EH (cell line): Measurements from ENCODE around the gene PDP2.
"Not testable (repeated sequence)": the region's sequence is repeated elsewhere in the genome, so short reads cannot be mapped to it uniquely, and the experiment has no call there.

ENCODE experiments used
- DNase-seq: peaks from one replicate; pipeline ENCODE4 v3.0.0-alpha.2; 2015; ENCODE audit warnings: low read depth

Gene PDP2

DNA sequence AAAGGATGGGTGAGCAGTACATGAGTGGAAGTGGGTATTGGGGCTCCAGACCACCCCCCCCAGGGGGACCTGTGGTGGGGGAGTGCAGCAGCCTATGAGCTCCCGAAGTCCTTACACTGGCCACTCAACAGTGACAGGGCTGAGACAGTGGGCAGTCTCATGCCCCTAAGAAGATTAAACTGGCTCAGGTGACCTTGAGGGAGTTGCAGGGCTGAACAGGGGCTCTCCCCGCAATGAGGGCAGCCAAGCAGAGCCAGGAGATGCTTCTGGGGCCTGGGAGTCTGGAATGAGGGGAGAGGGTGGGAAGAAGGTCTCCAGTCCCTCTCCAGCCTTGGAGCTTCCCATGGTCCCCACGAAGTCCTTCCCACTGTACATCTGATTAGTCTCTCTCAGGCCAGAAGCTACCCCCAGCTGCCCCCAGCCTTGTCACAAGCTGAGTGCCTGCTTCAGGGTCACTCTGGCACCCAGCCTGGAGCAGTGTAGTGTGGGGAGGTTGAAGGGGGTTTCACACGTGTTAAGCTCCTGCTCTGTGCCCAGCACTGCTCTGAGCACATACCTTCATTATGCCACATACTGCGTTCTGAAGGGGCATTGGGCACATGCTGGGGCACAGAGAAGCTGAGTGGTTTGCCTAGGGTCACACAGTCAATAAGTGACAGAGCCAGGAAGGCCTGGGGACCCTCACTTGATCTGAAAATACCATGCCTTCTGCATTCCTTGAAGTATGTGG, 39.4 kb downstream of the PDP2 start:
- DNase-seq, result no peak

DNA sequence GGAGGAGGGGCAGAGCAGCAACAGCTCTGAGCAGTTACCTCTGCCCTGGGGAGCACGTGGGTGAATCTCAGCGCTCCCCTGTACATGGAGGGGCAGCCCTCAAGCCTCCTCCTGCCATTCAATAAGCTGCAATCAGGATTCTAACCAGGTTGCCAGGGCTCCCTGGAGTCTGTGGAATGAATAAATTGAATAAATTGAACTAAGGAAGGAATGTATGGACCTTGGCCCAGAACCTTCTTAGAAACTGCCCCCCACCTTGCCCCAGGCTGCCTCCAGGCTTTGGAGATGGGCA, 39.9 kb downstream of the PDP2 start:
- no peak for DNase-seq

DNA sequence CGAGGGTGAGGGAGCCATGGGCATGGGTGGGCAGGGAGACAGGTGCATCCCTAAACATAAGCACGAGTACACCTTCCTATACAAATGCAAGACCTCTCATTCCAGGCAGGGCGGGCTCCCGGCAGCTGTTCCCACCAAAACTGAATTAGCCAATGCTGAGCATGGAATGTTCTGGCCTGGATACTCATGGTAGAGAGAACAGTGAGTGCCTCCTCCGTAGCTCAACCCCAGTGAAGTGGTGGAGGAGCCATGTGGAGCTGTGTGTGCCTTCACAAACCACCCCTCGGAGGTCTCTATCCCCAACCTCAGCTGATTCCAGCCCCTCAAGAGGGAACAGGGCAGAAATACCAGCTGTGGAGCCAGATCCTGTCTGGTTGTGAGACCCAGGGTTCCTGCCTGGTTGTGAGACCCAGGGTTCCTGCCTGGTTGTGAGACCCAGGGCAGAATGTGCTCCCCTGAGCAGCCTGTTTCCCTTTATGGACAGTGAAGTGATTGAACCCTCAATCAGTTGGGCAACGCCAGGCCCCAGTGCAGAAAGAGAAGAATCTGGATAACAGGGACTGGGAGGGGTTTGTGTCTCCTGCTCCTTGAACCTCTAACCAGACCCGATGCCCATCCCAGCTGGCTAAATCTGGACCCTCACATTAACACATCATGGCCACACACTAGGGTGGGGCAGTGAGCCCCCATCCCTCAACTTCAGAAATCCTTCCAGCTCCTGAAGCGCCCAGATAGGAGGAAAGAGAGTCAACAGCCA, 40.8 kb downstream of the PDP2 start:
- DNase-seq, result no peak

DNA sequence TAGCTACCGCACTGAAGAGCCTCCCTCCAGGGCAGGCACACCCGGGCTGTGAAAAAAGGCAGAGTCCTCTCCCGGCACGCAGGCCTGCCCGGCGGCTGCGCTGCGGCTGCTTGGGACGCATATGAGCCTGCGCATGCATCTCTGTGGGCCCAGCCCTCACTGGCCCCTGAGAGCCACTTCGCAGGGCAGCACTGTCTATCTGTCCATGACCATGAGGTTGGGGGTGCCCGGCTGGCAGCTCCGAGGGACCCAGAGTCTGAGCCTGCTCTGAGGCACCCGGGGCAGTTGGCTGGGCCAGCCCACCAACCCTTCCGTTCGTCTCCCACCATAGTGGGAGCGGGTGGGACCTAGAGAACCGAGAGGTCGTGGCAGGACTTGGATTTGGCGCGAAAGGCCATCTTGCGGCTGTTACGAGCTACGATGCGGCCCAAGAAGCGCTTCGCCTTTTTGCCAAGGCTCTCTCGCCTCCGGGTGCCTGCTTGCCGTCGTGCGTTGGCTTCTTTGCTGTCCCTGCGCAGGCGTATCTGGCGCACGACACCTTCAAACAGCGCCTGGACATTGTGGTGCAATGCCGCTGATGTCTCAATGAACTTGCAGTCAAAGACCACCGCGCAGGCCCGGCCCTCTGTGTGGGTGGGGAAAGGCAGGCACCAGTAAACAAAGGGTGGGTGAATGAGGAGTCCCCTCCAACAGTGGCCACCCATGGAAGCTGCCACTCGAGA, 41.6 kb downstream of the PDP2 start:
- DNase-seq, result no peak

DNA sequence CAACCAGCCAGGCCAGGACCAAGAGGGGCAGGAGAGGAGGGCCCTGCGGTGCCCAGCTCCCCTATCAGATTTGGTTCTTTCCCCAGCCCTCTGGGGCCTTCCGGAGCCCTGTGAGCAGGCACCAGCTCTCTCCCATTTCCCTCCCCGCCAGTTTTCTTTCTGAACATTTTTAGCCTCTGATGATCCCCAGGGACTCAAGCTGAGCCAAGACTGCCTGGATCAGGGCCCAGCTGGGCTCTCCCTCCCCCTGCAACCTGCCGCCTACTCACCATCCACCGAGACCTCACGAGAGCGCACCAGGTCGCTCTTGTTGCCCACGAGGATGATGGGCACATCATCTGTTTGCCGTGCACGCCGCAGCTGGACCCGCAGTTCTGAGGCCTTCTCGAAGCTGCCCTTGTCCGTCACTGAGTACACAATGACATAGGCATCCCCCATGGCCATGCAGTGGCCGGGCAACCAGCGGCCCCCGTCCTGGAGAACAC, 43.0 kb downstream of the PDP2 start:
- no peak for DNase-seq

DNA sequence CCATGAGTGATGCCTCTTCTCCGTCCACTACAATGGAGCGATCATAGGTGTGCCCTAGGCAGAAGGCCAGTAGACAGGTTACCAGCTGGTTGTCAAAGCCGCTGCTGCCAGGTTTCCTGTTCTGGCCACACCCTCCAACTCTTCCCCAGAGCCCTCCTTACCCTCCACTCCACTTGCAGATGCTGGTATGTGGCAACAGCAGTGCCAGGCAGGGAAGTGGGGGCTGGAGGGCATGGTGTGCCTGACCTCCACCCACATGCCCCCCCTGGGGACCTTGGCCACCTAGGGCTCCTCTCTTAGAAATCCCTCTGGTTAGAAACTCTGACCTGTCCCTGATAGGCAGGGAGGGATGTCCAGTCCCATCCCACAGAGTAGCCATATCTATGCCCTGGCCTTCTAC, 43.6 kb downstream of the PDP2 start:
- no peak for DNase-seq

DNA sequence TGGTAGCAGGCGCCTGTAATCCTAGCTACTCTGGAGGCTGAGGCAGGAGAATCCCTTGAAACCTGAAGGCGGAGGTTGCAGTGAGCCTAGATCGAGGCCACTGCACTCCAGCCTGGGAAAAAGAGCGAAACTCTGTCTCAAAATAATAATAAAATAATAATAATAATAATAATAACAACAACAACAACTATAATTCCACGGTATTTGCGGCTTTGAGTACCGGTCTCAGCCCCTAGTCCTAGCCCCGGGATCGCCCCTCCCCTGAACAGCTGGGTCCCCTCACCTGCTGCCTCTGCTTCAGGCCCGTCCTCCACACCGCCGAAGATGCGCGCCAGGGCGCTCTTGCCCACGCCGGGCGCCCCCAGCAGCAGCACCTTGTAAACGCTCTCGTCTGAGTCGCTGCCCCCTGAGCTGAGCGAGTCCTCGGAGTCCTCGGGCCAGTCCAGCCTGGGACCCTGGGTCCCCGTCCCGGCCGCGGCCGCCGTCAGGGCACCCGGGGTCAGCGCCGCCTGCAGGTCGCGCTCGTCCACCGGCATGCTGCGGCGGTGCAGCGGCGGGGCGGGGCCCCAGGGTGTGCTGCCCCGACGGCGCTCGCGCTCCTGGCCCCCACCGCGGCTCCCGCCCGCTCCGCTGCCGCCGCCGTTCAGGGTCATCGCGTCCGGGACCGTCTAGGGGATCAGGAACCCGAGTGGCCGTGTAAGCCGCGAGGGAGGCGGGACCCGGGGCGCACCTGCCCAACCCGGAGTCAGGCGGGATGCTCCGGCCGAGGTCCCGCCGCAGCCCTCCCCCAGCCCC, 44.4 kb downstream of the PDP2 start:
- peak; percentile 22 for DNase-seq

DNA sequence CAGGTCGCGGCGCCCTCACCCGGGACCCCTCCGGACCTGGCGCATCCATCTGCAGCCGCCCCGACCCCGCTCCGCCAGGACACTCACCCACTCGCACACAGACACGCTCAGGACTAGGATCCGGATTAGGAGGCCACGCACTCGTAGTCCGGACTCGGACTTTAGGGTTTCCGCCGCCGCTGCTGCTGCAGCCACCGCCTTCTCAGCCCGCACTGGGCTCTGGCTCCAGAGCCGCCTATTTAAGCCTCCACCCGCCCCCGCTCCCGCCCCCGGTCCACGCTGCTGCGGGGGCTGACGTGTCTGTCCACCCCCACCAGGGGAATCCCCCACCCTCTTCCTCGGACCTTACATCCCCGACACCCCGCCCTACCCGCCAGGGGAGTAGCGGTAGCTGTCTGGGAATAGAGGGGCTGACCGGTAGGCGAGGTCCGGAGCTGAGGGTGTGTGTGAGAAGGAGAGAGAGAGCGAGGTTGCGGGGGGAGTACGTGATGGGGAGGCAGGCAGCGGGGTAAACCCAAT, 45.1 kb downstream of the PDP2 start, which contains the start of gene RRAD:
Gene RRAD (minus strand): TSS at position 214 of the 519 bp plus-strand sequence. CDS start 356 bp downstream, outside the sequence.
- peak; percentile 36 for DNase-seq

DNA sequence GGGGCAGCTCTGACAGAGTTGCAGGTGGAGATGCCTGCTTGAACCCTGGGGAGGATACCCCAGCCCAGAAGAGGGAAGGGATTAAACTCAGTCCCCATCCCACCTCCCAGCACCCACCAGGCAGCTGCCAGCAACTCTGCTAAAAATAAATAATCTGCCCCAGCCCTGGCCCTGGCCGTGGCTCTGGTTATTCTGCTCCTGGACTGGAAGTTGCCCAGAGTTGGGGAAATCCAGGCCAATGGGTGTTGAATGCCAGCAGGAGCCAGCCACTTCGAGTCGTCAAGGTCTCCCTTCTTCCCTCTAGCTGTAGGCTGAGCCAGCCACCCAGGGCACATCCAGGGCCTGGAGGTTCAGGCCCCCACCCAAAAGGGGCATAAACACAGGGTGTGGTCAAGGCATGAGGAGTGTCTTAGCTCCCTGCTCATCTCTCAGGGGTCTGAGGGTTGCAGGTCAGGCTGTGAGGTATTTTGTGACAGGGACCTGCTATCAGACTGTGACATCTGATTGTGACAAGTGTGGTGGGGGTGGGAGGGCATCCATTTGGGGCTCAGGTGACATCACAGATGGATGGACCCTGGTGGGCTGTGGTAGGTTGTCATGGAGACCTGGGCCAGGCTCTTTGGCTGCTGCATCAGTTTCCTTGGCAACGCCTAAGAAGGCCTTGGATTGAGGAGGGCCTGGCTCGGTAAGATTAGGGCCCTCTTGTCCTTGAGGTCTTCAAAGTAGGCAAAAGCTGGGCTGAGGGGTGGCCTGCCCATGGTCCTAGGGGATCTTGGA, 46.0 kb downstream of the PDP2 start:
- DNase-seq, result peak; percentile 15

DNA sequence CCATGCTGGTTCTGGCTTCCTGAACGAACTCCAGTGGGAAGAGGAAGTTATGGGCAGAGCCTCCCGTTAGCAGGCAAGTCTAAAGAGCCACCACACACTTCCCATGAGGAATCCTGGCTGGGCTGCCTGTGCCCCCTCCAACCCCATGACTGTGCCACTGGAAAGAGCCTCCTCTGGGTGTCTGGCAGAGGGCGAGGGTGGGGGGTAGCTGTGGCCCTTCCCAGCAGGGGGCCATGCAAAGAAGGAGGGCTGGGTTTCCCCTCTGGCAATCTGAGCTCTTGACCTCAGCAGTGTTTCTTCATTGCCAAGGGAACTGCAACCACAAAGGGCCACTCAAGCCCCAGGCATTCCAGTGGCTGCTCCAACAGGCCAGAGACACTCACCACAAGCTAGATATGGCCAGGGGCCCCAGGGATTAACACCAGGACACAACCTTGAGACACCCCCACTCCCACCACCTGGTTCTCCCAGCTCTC, 46.7 kb downstream of the PDP2 start:
- DNase-seq, result peak; percentile 95

DNA sequence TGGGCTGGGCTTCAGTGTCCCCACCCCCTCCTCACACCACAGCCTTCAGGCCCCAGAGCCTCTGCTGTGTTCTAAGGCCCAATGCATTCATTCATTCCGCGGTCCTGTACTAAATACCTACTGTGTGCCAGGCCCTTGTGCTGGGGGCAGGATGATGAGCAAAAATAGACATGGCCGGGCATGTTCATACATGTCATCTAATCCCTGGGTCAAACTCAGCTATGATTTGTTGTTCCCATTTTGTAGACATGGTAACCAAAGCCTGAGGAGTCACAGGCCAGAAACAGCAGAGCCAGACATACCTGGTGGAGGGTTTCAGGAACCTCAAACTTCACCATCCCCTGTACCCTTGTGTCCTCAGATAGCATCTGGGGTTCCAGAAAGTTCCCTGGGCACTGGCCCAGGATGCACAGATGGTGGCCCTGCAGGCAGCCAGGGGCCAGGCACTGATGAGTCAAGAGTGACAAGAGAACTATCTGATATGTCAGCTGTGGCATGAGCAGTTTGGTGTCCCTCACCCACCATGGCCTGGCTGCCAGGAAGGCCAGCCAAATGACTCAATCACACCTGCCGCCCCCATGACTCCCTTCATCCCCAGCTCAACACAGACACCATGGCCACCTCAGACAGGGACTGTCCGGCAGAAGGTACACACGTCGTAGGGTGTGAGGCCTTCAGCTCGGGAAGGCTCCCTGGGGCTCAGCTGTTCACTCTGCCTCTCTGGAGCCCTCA, 47.8 kb downstream of the PDP2 start:
- DNase-seq, result peak; percentile 62

DNA sequence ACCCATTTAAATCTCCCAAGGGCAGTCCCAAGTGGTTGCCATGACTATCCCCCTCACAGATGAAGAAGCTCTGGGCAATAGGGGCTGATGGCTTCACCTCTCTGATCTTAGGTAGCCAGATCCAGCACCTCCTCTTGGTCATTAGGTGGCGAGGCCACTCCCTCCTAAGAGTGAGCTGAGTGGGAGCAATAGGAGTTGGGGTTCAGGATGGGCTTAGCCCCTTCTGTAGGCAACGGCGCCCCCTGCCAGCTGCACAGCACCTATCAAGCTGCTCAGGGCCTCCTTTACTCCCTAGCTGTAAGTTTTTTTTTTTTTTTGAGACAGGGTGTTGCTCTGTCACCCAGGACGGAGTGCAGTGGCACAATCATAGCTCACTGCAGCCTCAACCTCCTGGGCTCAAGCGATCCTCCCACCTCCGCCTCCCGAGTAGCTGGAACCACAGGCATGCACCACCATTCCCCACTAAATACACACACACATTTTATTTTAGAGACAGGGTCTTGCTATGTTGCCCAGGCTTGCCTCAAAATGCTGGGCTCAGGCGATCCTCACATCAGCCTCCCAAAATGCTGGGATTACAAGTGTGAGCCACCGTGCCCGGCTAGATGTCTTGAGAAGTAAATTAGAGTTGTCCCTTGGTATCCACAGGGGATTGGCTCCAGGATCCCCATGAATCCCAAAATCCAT, 48.5 kb downstream of the PDP2 start:
- DNase-seq, result peak; percentile 45

DNA sequence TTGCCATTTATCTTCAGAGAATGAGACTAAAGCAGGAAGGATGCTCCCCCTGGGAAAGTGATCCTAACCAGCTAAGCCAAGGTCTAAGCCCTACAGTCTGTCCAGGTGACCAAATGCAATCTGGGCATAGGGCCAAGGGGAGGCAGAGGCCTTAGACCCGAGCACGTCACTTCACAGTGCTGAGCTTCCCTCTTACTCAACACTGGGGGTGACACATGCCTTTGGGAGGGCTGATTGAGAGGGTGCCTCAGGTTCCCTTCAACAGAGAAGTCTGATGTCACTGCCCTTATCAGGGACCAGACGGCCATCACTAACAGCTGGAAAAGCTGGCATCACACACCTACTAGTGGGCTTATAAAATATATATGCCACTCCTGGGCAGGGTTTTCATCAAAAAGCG, 49.9 kb downstream of the PDP2 start:
- no peak for DNase-seq

DNA sequence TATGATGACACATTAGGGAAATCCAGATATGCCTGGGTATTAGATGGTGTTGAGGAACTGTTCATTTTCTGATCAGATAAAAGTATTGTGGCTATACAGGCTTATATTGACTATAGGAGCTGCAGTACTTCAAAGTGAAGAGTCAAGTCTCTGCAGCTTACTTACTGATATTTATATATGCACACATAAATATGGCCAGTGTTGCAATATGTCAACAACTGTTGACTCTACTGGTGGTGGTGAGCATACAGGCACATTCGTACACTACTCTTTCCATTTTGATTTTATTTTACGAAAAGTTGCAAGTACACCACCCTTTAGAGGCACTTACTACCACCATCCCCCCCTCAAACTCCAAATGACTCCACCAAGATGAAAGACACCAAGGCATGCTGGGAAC, 51.4 kb downstream of the PDP2 start:
- no peak for DNase-seq

DNA sequence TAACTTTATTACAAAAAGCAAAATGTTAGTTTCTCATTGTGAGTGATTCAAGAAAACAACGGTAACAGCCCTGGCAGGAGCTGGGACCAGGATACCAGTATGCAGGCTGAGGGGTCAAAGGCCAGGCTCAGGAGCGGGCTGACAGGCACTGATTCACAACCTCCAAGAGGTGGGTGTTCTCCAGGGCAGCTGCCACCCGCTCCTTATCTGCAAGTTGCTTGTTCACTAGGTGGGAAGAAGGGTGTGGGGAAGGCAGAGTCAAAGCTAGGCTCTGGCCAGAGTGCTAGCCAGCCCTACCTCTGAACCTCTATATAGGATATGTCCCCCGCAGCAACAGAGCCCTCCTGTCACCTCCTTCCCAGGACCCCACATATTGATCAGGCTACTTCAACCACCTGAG, 51.8 kb downstream of the PDP2 start:
- no peak for DNase-seq

DNA sequence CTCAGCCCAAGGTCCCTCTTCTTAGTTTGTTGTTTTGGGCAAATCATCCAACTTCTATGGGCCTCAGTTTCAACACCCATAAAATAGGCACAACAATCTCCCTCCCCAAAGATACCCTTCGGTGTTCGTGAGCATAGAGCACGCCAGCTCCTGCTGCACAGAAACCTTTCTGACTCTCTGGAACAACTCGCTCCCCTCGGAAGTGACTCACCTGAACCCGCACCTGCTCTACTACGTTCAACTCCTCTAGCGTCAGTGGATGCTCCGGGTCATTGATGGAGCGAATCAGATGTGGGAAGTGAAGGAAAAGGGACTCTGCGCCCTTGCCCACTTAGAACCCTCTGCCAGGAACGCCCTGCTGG, 53.4 kb downstream of the PDP2 start:
- no peak for DNase-seq

DNA sequence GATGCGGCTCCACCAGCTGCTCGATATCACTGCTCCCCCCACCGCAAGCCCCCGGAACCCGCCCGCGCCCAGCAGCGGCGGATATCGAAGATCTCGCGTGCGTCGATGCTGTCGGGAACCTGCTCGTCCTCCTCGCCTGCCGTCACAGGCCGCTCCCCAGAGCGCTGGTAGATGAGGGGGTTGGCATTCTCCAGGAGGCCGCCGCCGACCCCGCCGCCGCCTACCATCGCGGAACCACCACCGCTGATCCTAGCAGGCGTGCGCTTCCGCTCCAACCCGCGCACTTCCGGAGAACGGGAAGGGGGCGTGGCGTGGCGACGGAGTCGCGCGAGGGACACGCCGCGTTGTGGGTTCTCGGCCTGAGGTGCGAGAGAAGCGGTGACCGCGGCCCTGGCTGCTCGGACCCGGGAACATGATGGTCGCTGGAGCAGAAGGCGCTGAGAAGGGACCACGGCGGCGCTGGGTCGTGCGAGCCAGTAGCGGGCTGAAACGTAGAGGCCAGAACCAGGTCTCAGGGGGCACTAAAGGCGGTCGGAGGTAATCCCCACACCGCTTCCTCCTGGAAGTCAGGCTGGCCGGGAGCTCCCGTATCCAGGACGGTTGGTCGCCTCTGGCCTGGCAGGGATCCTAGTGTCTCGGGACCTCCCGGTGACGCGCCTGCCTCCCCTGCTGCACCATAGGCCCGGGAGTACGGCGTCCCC, 54.0 kb downstream of the PDP2 start, which contains the start of gene CIAO2B:
Gene CIAO2B (minus strand): TSS at position 265 of the 701 bp plus-strand sequence. CDS start 38 bp downstream, at position 227.
- DNase-seq, result peak; percentile 83

DNA sequence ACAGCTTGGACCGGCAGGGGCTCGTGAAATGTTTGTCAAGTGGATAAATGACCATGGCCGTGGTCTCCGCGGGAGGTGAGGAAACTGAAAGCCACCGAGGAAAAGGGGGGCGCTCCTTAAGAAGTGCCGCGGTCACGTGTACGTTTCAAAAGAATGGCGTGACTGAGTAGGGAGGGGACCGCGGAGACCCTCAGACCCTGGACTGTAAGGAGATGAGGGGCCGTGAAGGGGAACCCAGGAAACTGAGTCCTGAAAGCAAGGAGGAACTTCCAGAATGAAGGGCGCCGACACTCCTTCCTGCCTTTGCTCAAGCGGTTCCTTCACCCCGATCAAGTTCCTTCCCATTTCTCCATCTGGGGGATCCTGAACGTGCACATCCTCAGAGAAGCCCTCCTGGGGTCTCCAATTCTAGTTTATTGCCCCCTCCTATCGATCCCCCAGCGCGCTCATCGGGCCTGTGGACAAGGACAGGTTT, 54.6 kb downstream of the PDP2 start:
- not testable (repeated sequence) for DNase-seq
